HG03064 (cell line): Measurements from ENCODE around the gene BNIP1.
"Not testable (repeated sequence)": the region's sequence is repeated elsewhere in the genome, so short reads cannot be mapped to it uniquely, and the experiment has no call there.

Source experiments
- ATAC-seq: cut with Tn5 transposase; IDR thresholded peaks from one replicate; pipeline ENCODE4 v1.9.1; 2021; ENCODE audit warnings: low read depth; ENCODE audit not compliant: unreplicated experiment

BNIP1 gene, protein sequence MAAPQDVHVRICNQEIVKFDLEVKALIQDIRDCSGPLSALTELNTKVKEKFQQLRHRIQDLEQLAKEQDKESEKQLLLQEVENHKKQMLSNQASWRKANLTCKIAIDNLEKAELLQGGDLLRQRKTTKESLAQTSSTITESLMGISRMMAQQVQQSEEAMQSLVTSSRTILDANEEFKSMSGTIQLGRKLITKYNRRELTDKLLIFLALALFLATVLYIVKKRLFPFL

GRCh38 chr5:173144200-173145176 lies at the start of gene BNIP1:
Gene BNIP1, plus strand, starts transcription at chr5:173144531. Its CDS starts 15 bp downstream, at chr5:173144546.
- ATAC-seq, result peak; percentile 89

DNA sequence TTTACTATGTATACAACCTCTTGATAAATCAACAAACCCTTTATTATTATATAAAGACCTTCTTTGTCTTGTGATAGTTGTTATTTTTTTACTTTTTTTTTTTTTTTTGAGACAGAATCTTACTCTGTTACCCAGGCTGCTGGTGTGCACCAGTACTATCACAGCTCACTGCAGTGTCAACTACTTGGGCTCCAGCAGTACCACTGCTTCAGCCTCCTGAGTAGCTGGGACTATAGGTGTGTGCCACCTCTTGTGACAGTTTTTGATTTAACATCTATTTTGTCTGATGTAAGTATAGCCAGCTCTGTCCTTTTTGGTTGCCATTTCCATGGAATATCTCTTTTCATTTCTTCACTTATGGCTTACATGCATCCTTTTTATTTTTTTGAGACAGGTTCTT lies 45.5 kb upstream of the BNIP1 start:
- ATAC-seq, result no peak

GRCh38 chr5:173099461-173099860 lies 44.9 kb upstream of the BNIP1 start:
- no peak for ATAC-seq

- no peak for ATAC-seq
Measured at GRCh38 chr5:173101245-173101644, 43.1 kb upstream of the BNIP1 start.

- ATAC-seq, result no peak
Measured at GRCh38 chr5:173103411-173103810, 40.9 kb upstream of the BNIP1 start.

DNA sequence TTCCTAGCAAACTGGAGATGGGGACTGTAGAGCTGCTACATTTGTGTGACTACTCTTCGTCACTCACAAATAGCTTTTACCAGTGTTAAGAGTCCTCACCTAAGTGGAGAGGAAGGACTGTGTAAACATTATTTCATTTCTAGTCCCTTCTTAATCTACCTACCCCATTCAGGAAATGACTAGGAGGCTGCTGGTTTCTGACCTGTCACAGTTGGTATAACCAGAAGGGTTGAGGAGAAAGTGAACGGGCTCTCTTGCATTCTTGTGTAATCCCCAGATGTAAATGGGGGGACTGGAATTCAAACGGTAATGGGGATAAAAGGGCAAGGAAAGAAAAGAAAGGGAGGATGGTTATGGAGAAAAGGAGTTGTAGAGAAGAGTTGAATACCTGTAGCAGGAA lies 35.4 kb upstream of the BNIP1 start:
- no peak for ATAC-seq

DNA sequence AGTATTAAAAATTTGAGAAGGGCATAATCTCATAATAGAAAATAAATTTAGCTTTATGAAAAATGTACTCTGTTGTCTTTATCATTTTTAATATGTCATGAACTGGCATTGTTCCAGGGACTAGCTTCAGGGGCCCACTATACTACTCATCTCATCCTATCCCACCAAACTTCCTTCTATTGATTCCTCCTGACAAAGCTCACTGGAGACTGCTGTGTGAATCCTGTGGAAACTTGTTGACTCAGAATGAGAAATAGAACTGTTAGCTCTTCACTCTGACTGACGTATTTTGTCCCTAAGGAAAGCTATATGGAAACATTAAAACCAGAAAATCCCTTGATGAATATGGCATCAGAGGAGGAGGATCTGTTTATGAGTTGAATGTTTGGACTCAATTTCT lies 29.8 kb upstream of the BNIP1 start:
- no peak for ATAC-seq

DNA sequence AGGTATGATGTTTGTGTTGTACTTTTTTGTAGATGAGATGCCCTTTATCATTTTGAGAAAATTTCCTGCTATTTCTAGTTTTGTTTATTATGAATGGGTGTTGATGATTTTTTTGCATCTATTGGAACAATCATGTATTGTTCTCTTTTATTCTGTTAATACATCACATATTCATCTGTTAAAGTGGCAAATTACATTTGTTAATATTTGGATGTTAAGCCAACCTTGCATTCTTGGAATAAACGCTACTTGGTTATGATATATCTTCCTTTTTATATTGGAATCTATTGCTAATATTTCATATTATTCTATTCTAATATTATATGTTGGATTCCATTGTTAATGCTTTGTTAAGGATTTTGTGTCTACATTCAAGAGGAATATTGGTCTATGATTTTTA lies 24.6 kb upstream of the BNIP1 start:
- no peak for ATAC-seq

DNA sequence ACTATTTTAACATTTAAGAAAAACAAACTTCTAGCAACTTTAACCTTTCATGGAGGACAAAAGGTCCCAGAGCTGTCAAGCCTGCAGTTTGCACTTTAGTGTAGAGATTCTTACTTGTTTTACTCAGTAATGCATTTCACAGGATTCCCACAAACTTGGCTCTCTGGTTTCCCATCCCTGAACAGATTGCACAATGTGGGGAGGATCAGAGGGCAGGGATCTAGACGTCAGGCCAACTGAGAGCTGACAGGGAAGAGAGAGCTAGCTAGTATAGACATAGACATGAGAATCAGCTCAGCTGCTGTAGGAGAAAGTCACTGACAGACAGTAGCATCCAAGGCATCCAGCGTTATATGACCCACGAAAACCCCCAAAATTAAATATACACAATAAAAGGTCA lies 20.9 kb upstream of the BNIP1 start:
- no peak for ATAC-seq

DNA sequence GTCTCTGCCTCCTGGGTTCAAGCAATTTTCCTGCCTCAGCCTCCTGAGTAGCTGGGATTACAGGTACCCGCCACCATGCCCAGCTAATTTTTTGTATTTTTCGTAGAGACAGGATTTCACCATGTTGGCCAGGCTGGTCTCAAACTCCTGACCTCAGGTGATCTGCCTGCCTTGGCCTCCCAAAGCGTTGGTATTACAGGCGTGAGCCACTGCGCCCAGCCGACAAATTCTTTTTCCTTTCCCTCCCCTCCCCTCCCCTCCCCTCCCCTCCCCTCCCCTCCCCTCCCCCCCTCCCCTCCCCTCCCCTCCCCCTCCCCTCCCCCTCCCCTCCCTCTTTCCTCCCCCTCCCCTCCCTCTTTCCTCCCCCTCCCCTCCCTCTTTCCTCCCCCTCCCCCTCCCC lies 12.2 kb upstream of the BNIP1 start:
- ATAC-seq, result not testable (repeated sequence)

GRCh38 chr5:173138707-173139106 lies 5.6 kb upstream of the BNIP1 start:
- no peak for ATAC-seq

GRCh38 chr5:173139631-173140030 lies 4.7 kb upstream of the BNIP1 start:
- no peak for ATAC-seq

- ATAC-seq, result no peak
Measured at GRCh38 chr5:173140769-173141168, 3.6 kb upstream of the BNIP1 start.

DNA sequence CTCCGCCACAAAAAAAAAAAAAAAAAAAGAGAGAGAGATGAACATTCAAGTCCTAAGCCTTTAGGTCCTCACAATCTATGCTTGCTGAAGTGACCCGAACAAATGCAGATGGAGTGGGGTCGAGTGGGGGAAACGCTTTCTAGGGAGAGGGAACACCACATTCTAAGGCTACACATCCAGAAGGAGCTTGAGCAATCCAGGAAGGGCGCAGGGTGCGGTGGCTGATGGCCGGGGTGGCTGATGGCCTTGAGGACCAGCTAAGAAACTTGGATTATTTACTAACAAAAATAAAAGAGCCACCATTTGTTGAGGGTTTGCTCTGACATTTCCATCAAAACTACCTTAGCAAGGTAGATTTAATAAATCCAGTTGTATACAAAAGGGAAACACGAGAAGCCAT lies 764 bp upstream of the BNIP1 start:
- no peak for ATAC-seq

- no peak for ATAC-seq
Measured at GRCh38 chr5:173148354-173148753, 4.0 kb downstream of the BNIP1 start.

DNA sequence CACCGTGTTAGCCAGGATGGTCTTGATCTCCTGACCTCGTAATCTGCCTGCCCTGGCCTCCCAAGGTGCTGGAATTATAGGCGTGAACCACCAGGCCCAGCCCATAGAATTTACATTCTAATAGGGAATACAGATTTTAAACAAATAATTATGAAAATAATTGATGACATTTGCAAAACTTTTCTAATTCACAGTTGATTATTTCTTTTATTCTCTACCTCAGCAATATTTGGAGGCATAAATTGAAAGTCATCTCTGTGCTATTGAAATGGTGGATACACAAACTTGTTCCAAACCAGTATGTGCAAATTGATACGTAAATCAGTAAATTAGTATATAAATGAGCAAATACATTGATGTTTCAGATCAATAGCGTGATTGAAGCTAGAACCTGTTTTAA lies 8.2 kb downstream of the BNIP1 start:
- no peak for ATAC-seq

- no peak for ATAC-seq
Measured at GRCh38 chr5:173153842-173154241, 9.5 kb downstream of the BNIP1 start.

DNA sequence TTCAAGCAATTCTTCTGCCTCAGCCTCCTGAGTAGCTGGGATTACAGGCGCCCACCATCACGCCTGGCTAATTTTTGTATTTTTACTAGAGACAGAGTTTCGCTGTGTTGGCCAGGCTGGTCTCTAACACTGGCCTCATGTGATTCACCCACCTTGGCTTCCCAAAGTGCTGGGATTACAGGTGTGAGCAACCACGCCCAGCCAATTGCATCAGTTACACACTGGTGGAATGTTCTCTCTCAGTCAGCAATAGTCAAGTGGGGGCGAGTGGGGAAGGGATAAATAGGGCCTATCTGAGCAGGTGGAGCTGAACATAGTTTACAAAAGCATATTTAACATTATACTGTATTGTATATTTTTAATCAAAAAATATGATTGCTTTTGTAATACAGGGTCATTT lies 10.3 kb downstream of the BNIP1 start:
- not testable (repeated sequence) for ATAC-seq

- ATAC-seq, result no peak
Measured at GRCh38 chr5:173155912-173156311, 11.6 kb downstream of the BNIP1 start.

DNA sequence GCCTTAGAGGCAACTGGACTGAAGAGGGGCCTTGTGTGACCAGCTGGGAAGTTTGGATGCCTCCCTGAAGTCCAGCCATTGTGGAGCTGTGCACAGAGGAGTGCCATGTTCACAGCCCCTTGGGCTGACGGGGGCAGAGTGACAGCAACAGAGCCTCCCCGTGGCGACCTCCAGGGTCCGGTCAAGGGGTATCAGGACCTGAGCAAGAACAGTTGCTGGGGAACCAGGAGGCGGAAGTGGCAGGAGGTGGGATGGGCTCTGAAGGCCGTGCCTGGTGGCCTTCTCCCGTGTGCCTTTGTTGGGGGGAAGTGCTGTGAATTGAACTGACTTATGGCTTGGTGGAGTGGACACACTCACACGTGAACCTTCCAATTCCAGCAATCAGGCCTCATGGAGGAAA lies 14.0 kb downstream of the BNIP1 start:
- ATAC-seq, result no peak

DNA sequence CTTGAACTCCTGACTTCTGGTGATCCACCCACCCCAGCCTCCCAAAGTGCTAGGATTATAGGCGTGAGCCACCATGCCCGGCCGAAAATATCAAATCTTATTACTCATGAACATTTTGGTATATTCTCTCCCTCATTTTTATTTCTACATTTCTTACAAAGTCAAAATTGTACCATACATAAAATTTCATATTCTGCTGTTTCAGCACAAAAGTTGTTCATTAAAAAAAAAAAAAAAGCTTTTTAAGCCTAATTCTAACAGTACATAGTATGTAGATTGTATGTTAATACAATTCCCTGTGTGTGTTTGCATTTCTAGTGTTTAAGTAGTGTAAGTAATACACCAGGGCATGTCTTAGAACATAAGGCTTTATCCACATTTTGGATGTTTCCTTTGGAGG lies 14.9 kb downstream of the BNIP1 start:
- ATAC-seq, result no peak

DNA sequence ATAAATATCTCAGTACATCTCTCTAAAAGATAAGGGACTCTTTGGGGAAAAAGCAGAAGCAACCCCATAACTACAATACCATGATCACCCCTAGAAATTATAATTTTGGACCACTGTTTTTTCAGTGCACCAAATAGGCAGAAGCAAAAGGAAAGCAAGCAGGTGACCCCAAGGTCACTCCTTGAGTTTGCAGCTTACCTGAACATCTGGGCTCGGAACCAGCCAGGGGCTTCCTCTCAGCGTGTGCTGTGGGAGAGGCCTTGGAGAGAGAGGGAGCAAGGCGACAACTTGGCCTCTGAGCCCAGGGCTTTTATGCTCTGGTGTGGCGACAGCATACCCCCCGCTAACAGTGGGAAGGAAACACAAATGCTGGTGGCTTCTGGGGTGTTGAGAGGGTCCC lies 16.8 kb downstream of the BNIP1 start:
- ATAC-seq, result no peak
